T-cell (primary cell): Measurements from ENCODE around the gene TSC22D1. TPM values are rescaled to one million over a fixed set of nuclear protein-coding genes. Genes with fewer than 3 reads are reported as not detected.
"Not testable (repeated sequence)": the region's sequence is repeated elsewhere in the genome, so short reads cannot be mapped to it uniquely, and the experiment has no call there.

Experiments
- ATAC-seq, 4 experiments: fragments of 200-7000 bp in 3 of 4; fragments of 150-1000 bp in 1 of 4; cut with Tn5 transposase; replicated peaks in 1 of 4; 1 replicate in 3 of 4; 2 replicates in 1 of 4; pipeline ENCODE4 v1.10.0; 2021; ENCODE audit warnings: moderate library complexity in 3 of 4, mild to moderate bottlenecking in 2 of 4, moderate number of reproducible peaks in 1 of 4
- CTCF ChIA-PET, 2 donors: fragments of 300-600 bp; sonication (Branson Sonifier 250); formaldehyde crosslinking; loops; one replicate each; lab custom pipeline; 2022; ENCODE audit warnings: antibody characterized with exemption in 2 of 2; lab: Charles Lee
- POLR2A ChIA-PET, 2 donors: fragments of 300-600 bp; sonication (Branson Sonifier 250); formaldehyde crosslinking; loops; one replicate each; lab custom pipeline; 2022; ENCODE audit warnings: antibody characterized with exemption in 2 of 2; lab: Charles Lee
- DNase-seq, 35 experiments: peaks; one replicate each; pipeline versions ENCODE4 v3.0.0 to v3.0.0-alpha.2; 2013 to 2023
- H3K27ac ChIP-seq: one replicate; pipeline ENCODE4 v1.5.1; 2013; ENCODE audit warnings: low read length
- H3K27me3 ChIP-seq, 2 experiments: replicated peaks in 1 of 2; 1 replicate in 1 of 2; 2 replicates in 1 of 2; pipeline versions ENCODE4 v1.6.1 to v1.7.0; 2013; ENCODE audit warnings: low read length in 1 of 2, mixed read lengths in 1 of 2; ENCODE audit not compliant: control insufficient read depth in 2 of 2, insufficient read depth in 2 of 2; ENCODE audit errors: extremely low read depth in 1 of 2
- H3K36me3 ChIP-seq, 2 donors: 1 replicate in 1 of 2; 2 replicates in 1 of 2; pipeline versions ENCODE4 v1.6.1 to v1.7.0; 2013; ENCODE audit warnings: low read length in 1 of 2; ENCODE audit not compliant: control insufficient read depth in 2 of 2, insufficient read depth in 1 of 2; ENCODE audit errors: extremely low read depth in 1 of 2
- H3K4me1 ChIP-seq, 2 experiments: 1 replicate in 1 of 2; 2 replicates in 1 of 2; pipeline versions ENCODE4 v1.6.1 to v1.7.0; 2013; ENCODE audit warnings: low read length in 2 of 2, mixed read lengths in 1 of 2; ENCODE audit not compliant: insufficient read depth in 2 of 2, control insufficient read depth in 1 of 2; ENCODE audit errors: extremely low read depth in 1 of 2
- H3K4me3 ChIP-seq, 2 donors: 1 replicate in 1 of 2; 2 replicates in 1 of 2; pipeline versions ENCODE4 v1.5.1 to v1.7.0; 2013; ENCODE audit warnings: mild to moderate bottlenecking in 2 of 2, low read length in 1 of 2, moderate library complexity in 1 of 2; ENCODE audit not compliant: control insufficient read depth in 1 of 2; ENCODE audit errors: extremely low read depth in 1 of 2
- H3K9me3 ChIP-seq: 2 replicates; pipeline ENCODE4 v1.7.0; 2013
- H3K27ac Mint-ChIP-seq, 2 donors: one replicate each; pipeline ENCODE4 v1.8.0; 2020 to 2021; ENCODE audit warnings: mild to moderate bottlenecking in 2 of 2, mixed read lengths in 2 of 2
- H3K27me3 Mint-ChIP-seq, 2 donors: one replicate each; pipeline ENCODE4 v1.8.0; 2021 to 2022; ENCODE audit warnings: mixed read lengths in 2 of 2
- H3K36me3 Mint-ChIP-seq: one replicate; pipeline ENCODE4 v1.8.0; 2021; ENCODE audit warnings: mixed read lengths
- H3K4me1 Mint-ChIP-seq, 3 donors: one replicate each; pipeline ENCODE4 v1.8.0; 2020 to 2022; ENCODE audit warnings: mixed read lengths in 3 of 3, mild to moderate bottlenecking in 1 of 3
- H3K4me3 Mint-ChIP-seq, 3 donors: one replicate each; pipeline ENCODE4 v1.8.0; 2020 to 2022; ENCODE audit warnings: mild to moderate bottlenecking in 3 of 3, mixed read lengths in 3 of 3, moderate library complexity in 3 of 3
- H3K9me3 Mint-ChIP-seq, 3 donors: one replicate each; pipeline ENCODE4 v1.8.0; 2020 to 2022; ENCODE audit warnings: mixed read lengths in 3 of 3
- WGBS: methylation state at CpG from one replicate; pipeline ENCODE4 v1.1.5; 2013; ENCODE audit warnings: missing lambda C conversion rate; ENCODE audit not compliant: insufficient coverage; 5-methylcytosine and 5-hydroxymethylcytosine counted together
- total RNA-seq, 35 experiments: library from RNA in 6 of 35; stranded (reverse) in 6 of 35; fragments of 120-200 nt in 1 of 35; gene quantifications; one replicate each; pipeline versions ENCODE4 v1.2.1 to v1.2.4 and lab custom pipeline; 2013 to 2026

The TSC22D1 gene
- total RNA-seq, 5 donors from 2014 or later (not counting 1 experiment from before 2014, with no cell fraction given) = 32.5 to 40.4 (median 36.4) TPM

GRCh38 chr13:44465318-44465717, 110.8 kb downstream of the TSC22D1 start:
- no peaks in the 10 kb centered on the region for H3K36me3 ChIP-seq
- no peaks in the 10 kb centered on the region for H3K27me3 ChIP-seq
- DNase-seq (no peak), ATAC-seq (no peak)
- no peaks in the 10 kb centered on the region for H3K4me1 ChIP-seq
- 100% methylated on average over 1 of the region's 4 CpGs for WGBS
- no peaks in the 10 kb centered on the region for H3K27me3 Mint-ChIP-seq
- ChIA-PET POLR2A (interaction anchor here in 1 of 2 donors (0.6 kb wide), 1 partner anchor 1934 kb away, joined by 8 read pairs; no protein-coding TSS in a partner anchor), CTCF (interaction anchor here in 1 of 2 donors (1.0 to 1.2 kb wide), 2 partner anchors 557 kb away, joined by 5 to 7 read pairs; no protein-coding TSS in a partner anchor)
- H3K4me3 Mint-ChIP-seq = no peak overlapping the region
- H3K27ac Mint-ChIP-seq = no peak overlapping the region
- H3K36me3 Mint-ChIP-seq = no peaks in the 10 kb centered on the region
- H3K4me1 Mint-ChIP-seq = peaks cover 0 to 1% (median 0%) of the 10 kb centered on the region in 3 donors
- H3K27ac ChIP-seq = no peak overlapping the region
- H3K9me3 Mint-ChIP-seq = no peaks in the 10 kb centered on the region
- no peak overlapping the region for H3K4me3 ChIP-seq
- H3K9me3 ChIP-seq = no peaks in the 10 kb centered on the region

DNA sequence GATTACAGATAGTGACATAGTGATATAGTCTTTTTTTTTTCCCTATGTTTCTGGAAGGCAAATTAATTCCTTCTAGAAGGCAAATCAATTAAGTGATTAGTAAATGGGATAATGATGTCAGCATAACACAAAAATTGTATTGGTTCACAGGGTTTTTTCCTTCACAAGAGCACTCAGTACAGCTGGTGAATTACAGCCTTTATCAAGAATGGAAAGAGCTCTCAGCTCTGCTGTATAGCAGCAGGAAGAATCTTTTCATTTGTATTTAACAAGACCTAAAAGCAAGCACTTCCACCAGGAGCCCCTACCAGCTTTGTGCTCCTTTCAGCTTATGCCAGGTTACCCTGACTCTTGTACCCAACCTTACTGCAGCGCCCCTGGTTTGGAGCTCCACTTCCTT, 111.7 kb downstream of the TSC22D1 start:
- no CpG with 5 or more reads among the region's 1 CpG for WGBS
- Histone ChIP-seq H3K36me3 (no peaks in the 10 kb centered on the region), H3K4me1 (no peaks in the 10 kb centered on the region), H3K9me3 (no peaks in the 10 kb centered on the region), H3K27me3 (no peaks in the 10 kb centered on the region), H3K4me3 (no peak overlapping the region), H3K27ac (no peak overlapping the region)
- Mint-ChIP-seq H3K9me3 (no peaks in the 10 kb centered on the region), H3K4me3 (no peak overlapping the region), H3K4me1 (peaks cover 0 to 1% (median 0%) of the 10 kb centered on the region in 3 donors), H3K36me3 (peaks cover 2% of the 10 kb centered on the region), H3K27me3 (no peaks in the 10 kb centered on the region), H3K27ac (no peak overlapping the region)
- CTCF ChIA-PET = interaction anchor here in 1 of 2 donors (0.9 to 1.2 kb wide), 3 partner anchors 406 to 559 kb away, joined by 3 to 7 read pairs (median 3); no protein-coding TSS in a partner anchor
- DNase-seq (no peak), ATAC-seq (no peak)
- POLR2A ChIA-PET = no interaction called here

DNA sequence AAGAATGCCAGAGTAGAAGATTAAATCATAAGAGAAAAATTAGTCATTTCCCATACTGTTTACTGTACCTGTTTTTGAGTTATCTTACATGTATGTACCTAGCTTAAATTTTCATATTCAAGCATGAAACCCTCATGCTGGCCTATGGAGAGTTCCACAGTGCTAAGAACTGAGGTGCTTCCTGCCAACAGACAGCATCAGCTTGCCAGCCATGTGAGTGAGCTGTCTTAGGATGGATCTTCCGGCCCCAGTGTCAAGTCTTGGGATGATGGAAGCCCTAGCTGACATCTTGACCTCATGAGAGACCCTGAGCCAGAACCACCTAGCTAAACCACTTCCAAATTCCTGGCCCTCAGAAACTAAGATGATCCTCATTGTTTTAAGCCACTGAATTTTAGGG, 112.4 kb downstream of the TSC22D1 start:
- no CpG with 5 or more reads among the region's 1 CpG for WGBS
- H3K4me1 ChIP-seq = peaks cover 0 to 1% of the 10 kb centered on the region in 2 experiments
- Mint-ChIP-seq H3K4me3 (no peak overlapping the region), H3K27ac (no peak overlapping the region), H3K9me3 (no peaks in the 10 kb centered on the region), H3K27me3 (no peaks in the 10 kb centered on the region), H3K4me1 (peaks cover 0 to 4% (median 1%) of the 10 kb centered on the region in 3 donors), H3K36me3 (peaks cover 2% of the 10 kb centered on the region)
- DNase-seq (no peak), ATAC-seq (no peak)
- no peaks in the 10 kb centered on the region for H3K27me3 ChIP-seq
- no peaks in the 10 kb centered on the region for H3K9me3 ChIP-seq
- H3K4me3 ChIP-seq = no peak overlapping the region
- no peak overlapping the region for H3K27ac ChIP-seq
- CTCF ChIA-PET = interaction anchor here (0.6 to 1.2 kb wide), 3 partner anchors 10 to 558 kb away, joined by 3 to 4 read pairs (median 3); no protein-coding TSS in a partner anchor
- H3K36me3 ChIP-seq = no peaks in the 10 kb centered on the region
- POLR2A ChIA-PET = no interaction called here

- H3K27ac ChIP-seq = no peak overlapping the region
- H3K36me3 ChIP-seq = no peaks in the 10 kb centered on the region
- Mint-ChIP-seq H3K27me3 (no peaks in the 10 kb centered on the region), H3K4me1 (peaks cover 6 to 12% (median 11%) of the 10 kb centered on the region in 3 donors), H3K4me3 (no peak overlapping the region), H3K27ac (no peak overlapping the region), H3K9me3 (no peaks in the 10 kb centered on the region), H3K36me3 (peaks cover 12% of the 10 kb centered on the region)
- peaks cover 0 to 5% of the 10 kb centered on the region in 2 experiments for H3K4me1 ChIP-seq
- WGBS = 89% methylated on average over 9 of the region's 9 CpGs
- DNase-seq (no peak), ATAC-seq (no peak)
- ChIA-PET CTCF (interaction anchor here in 1 of 2 donors (0.7 to 0.9 kb wide), 2 partner anchors 55 to 152 kb away, joined by 3 read pairs; no protein-coding TSS in a partner anchor), POLR2A (interaction anchor here in 1 of 2 donors (0.7 kb wide), 1 partner anchor 20 kb away, joined by 4 read pairs; no protein-coding TSS in a partner anchor)
- no peak overlapping the region for H3K4me3 ChIP-seq
- H3K9me3 ChIP-seq = no peaks in the 10 kb centered on the region
- H3K27me3 ChIP-seq = no peaks in the 10 kb centered on the region
These were observed 116.5 kb downstream of the TSC22D1 start for GRCh38 chr13:44459674-44460073.

DNA sequence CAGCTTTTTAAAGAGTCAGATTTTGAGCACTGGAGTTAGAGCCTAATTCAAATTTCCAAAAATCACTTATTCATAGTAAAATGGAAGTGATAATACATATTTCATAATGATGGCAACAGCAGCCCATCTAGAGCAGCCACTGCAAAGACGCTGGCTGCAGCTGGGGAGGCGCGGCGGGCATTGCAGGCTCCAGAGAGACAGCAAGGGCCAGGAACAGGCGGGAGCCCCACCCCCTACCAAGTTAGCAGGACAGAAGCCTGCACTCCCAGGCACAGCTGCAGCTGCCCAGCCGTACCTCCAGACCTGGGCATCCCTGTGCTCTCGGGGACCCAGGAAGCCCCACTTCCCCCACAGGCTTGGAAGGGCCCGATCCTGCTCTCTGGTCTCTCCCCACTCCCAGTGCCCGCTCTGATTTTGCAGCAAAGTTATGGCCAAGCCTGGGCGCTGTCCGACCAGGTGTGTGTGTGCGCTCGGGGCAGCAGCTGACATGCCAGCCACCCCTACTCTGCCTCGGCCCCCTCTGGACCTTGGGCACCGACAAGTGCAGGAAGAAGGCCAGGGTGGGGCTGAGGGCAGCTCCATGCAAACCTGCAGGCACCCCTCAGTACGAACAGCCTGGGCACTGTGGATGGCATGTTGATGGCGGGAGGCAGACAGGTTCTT, 117.7 kb downstream of the TSC22D1 start:
- ChIA-PET POLR2A (no interaction called here), CTCF (no interaction called here)
- H3K27ac ChIP-seq = no peak overlapping the region
- no peaks in the 10 kb centered on the region for H3K27me3 Mint-ChIP-seq
- H3K4me3 ChIP-seq = no peak overlapping the region
- peaks cover 6 to 12% (median 11%) of the 10 kb centered on the region in 3 donors for H3K4me1 Mint-ChIP-seq
- H3K27me3 ChIP-seq = no peaks in the 10 kb centered on the region
- DNase-seq = no peak
- no peak overlapping the region for H3K27ac Mint-ChIP-seq
- 95% methylated on average over 15 of the region's 17 CpGs for WGBS
- H3K9me3 Mint-ChIP-seq = no peaks in the 10 kb centered on the region
- no peaks in the 10 kb centered on the region for H3K9me3 ChIP-seq
- H3K36me3 Mint-ChIP-seq = peaks cover 12% of the 10 kb centered on the region
- no peak for ATAC-seq
- no peak overlapping the region for H3K4me3 Mint-ChIP-seq
- no peaks in the 10 kb centered on the region for H3K36me3 ChIP-seq
- peaks cover 0 to 5% of the 10 kb centered on the region in 2 experiments for H3K4me1 ChIP-seq

GRCh38 chr13:44456212-44456611, 119.9 kb downstream of the TSC22D1 start:
- Mint-ChIP-seq H3K36me3 (peaks cover 13% of the 10 kb centered on the region), H3K4me1 (peaks cover 6 to 12% (median 11%) of the 10 kb centered on the region in 3 donors)
- H3K27ac Mint-ChIP-seq, H3K9me3 Mint-ChIP-seq, CTCF ChIA-PET, POLR2A ChIA-PET, H3K36me3 ChIP-seq, H3K27me3 Mint-ChIP-seq, ATAC-seq, H3K4me3 ChIP-seq, H3K4me1 ChIP-seq, H3K27me3 ChIP-seq, H3K27ac ChIP-seq, DNase-seq, H3K4me3 Mint-ChIP-seq, H3K9me3 ChIP-seq: not testable (repeated sequence)
- WGBS = 99% methylated on average over 8 of the region's 11 CpGs
